Rectal smooth muscle tissue (tissue), 1 donor: ENCODE results near the gene PBRM1.

ENCODE experiments used
- H3K27ac ChIP-seq: one replicate; pipeline ENCODE4 v1.7.0; 2013; ENCODE audit warnings: low read depth, low read length, inconsistent platforms
- H3K27me3 ChIP-seq: one replicate; pipeline ENCODE4 v1.7.0; 2013; ENCODE audit warnings: low read length; ENCODE audit not compliant: control insufficient read depth, insufficient read depth
- H3K36me3 ChIP-seq: one replicate; pipeline ENCODE4 v1.7.0; 2013; ENCODE audit warnings: low read length; ENCODE audit not compliant: control insufficient read depth, insufficient read depth
- H3K4me1 ChIP-seq: one replicate; pipeline ENCODE4 v1.7.0; 2013; ENCODE audit warnings: low read length; ENCODE audit not compliant: control insufficient read depth, insufficient read depth
- H3K4me3 ChIP-seq: one replicate; pipeline ENCODE4 v1.7.0; 2013; ENCODE audit warnings: low read length
- H3K9ac ChIP-seq: one replicate; pipeline ENCODE4 v1.7.0; 2013; ENCODE audit warnings: low read length

The PBRM1 gene

DNA sequence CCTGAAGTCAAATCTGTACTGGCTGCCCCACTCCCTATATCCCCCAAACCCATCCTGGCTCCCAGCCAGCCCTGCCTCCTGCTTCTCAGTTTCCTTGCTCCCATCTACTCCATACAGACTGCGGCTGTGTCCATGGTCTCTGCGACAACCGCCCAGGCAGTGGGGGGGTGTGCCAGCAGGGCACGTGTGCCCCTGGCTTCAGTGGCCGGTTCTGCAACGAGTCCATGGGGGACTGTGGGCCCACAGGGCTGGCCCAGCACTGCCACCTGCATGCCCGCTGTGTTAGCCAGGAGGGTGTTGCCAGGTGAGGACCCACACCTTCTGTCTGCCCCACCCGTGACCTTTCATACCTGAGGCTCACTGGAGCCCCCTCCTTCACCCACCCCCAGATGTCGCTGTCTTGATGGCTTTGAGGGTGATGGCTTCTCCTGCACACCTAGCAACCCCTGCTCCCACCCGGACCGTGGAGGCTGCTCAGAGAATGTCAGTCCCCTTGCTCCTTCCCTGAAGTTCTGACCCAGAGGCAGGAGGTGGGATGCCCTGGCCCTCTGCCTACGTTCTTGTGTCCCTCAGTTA, 175.9 kb downstream of the PBRM1 start:
- H3K27ac ChIP-seq = no peak overlapping the region
- no peaks in the 10 kb centered on the region for H3K36me3 ChIP-seq
- H3K4me3 ChIP-seq = no peak overlapping the region
- no peaks in the 10 kb centered on the region for H3K27me3 ChIP-seq
- no peaks in the 10 kb centered on the region for H3K4me1 ChIP-seq
- no peak overlapping the region for H3K9ac ChIP-seq

DNA sequence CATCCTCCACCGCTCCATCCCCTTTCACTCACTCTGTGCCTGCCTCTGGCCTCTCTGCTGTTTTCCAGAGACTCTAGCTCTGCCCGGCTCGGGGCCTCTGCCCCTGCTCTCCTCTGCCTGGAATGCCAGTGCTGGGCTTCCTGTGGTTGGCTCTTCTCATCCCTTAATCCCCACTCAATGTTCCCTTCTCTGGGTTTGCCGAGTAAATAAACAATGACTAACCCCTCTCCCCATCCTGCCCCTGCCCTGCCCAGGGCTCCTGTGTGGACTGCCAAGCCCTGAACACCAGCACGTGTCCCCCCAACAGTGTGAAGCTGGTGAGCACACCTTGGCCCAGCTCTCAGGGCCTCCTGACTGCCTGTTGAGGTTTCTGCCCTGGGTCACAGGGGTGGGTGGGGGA, 178.4 kb downstream of the PBRM1 start:
- Histone ChIP-seq H3K36me3 (no peaks in the 10 kb centered on the region), H3K27me3 (no peaks in the 10 kb centered on the region), H3K27ac (no peak overlapping the region)

DNA sequence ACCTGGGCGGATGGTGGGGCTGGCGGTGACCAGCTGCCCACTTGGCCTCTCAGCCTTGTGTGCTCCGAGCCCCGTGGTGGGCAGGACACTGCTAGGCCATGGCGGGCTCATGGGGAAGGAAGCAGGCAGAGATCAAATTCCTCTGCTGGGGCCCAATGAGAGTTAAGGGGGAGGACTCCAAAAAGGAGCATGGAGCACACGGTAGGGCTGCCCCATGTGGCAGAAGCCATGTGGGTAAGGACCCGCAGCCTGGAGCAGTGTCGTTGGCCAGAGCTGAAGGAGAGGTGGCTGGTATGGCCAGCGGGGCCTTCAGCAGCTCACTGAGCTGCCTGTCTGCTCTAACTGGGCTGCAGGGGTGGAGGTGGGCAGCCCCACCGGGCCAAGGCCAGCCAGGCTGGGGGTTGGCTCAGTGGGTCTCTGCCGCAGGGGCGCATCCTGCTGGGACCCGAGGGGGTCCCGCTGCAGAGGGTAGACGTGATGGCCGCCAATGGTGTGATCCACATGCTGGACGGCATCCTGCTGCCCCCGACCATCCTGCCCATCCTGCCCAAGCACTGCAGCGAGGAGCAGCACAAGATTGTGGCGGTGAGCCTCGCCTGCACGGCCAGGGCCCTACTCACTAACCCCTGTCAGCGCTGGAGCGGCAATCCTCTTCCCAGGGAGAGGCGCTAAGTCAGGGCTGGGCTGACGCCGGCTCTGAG, 179.3 kb downstream of the PBRM1 start:
- Histone ChIP-seq H3K4me1 (no peaks in the 10 kb centered on the region), H3K4me3 (no peak overlapping the region), H3K9ac (no peak overlapping the region), H3K27ac (no peak overlapping the region), H3K36me3 (no peaks in the 10 kb centered on the region), H3K27me3 (no peaks in the 10 kb centered on the region)

More for the DNA sequence above, 178.4 kb downstream of the PBRM1 start:
- Histone ChIP-seq H3K4me3 (no peak overlapping the region), H3K9ac (no peak overlapping the region), H3K4me1 (no peaks in the 10 kb centered on the region)

DNA sequence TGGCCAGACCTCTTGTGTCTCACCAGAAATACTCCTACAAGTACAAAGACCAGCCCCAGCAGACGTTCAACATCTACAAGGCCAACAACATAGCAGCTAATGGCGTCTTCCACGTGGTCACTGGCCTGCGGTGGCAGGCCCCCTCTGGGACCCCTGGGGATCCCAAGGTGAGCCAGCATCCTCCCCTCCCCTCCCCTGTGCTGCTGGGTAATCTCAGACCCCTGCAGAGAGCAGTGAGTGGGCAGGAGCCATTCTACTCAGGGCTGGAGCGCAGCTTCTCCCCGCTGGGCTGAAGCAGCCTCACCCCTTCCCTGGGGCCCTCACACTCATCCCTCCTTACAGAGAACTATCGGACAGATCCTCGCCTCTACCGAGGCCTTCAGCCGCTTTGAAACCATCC, 180.7 kb downstream of the PBRM1 start:
- H3K9ac ChIP-seq = no peak overlapping the region
- H3K27ac ChIP-seq = no peak overlapping the region
- H3K27me3 ChIP-seq = no peaks in the 10 kb centered on the region
- no peak overlapping the region for H3K4me3 ChIP-seq
- H3K36me3 ChIP-seq = no peaks in the 10 kb centered on the region
- no peaks in the 10 kb centered on the region for H3K4me1 ChIP-seq

DNA sequence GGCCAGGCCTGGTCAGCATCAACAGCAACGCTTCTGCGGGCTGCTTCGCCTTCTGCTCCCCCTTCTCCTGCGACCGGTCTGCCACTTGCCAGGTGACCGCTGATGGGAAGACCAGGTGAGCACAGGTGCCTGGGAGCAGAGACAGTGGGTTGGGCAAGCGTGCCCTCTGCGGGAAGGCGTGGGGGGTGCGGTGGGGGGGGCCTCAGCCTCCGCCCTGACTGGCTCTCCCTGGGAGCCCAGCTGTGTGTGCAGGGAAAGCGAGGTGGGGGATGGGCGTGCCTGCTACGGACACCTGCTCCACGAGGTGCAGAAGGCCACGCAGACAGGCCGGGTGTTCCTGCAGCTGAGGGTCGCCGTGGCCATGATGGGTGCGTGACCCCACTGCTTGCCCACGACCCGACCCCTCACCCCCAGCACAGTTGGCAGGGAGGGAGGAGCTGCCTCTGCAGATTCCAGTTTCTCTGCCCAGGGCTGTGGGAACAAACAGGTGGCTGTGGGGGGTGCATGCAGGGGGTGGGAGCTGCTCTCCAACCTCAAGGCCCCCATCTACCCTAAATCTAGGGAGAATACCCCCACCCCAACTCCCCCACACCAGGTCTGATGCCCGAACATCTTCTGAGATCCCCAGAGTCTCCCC, 181.8 kb downstream of the PBRM1 start:
- no peak overlapping the region for H3K9ac ChIP-seq
- H3K36me3 ChIP-seq = no peaks in the 10 kb centered on the region
- no peak overlapping the region for H3K4me3 ChIP-seq
- H3K4me1 ChIP-seq = no peaks in the 10 kb centered on the region
- no peaks in the 10 kb centered on the region for H3K27me3 ChIP-seq
- no peak overlapping the region for H3K27ac ChIP-seq

DNA sequence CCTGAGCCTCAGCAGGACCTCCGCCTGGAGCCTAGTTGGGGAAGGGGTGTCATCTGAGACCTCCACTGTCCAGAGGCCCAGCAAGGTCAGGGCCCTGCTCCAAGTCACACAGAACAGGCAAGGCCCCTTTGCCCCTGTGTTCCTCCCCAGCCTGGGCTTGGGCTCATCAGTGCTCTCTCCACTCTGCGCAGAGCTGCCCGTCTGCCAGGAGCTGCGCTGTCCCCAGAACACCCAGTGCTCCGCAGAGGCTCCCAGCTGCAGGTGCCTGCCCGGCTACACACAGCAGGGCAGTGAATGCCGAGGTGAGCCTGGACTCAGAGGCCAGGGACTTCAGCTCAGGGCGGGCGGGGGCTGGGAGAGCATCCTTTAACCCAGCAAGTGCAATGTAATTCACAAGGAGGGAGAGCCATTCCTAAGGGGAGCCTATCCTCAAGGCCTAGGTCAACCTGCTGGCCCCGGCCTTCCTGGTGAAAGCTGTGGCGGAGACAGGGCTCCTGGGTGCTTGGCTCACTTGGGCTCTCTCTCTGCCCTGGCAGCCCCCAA, 182.8 kb downstream of the PBRM1 start:
- Histone ChIP-seq H3K27ac (no peak overlapping the region), H3K9ac (no peak overlapping the region), H3K4me3 (no peak overlapping the region), H3K4me1 (no peaks in the 10 kb centered on the region), H3K36me3 (no peaks in the 10 kb centered on the region), H3K27me3 (no peaks in the 10 kb centered on the region)

DNA sequence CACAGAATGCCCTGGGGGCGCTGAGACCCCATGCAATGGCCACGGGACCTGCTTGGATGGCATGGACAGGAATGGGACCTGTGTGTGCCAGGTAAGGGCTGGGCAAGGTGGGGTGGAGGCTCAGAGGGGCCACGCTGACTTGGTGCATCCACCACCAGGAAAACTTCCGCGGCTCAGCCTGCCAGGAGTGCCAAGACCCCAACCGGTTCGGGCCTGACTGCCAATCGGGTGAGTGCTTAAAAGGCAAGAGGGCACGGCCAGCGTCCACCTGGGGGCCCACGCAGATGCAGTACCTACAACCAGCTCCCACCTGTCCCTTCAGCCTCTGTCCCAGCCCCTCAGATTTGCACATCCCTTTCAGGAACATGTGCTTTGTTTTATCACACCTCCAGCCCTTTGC, 183.7 kb downstream of the PBRM1 start:
- Histone ChIP-seq H3K27ac (no peak overlapping the region), H3K4me1 (no peaks in the 10 kb centered on the region), H3K9ac (no peak overlapping the region), H3K36me3 (no peaks in the 10 kb centered on the region), H3K4me3 (no peak overlapping the region), H3K27me3 (no peaks in the 10 kb centered on the region)

DNA sequence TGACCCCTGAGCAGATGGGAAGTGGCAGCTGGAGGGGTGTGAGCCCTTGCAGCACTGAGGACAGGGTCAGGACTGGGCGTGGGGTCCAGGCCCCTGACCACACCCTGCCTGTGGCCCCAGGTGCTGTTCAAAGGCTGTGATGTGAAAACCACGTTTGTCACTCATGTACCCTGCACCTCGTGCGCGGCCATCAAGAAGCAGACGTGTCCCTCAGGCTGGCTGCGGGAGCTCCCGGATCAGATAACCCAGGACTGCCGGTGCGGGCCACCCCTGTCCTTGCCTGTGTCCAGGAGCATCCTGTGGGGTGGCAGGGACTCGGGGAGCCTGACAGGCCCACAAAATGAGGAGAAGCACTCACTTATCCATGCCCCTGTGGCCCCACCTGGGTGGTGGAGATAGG, 184.7 kb downstream of the PBRM1 start:
- Histone ChIP-seq H3K4me3 (no peak overlapping the region), H3K36me3 (no peaks in the 10 kb centered on the region), H3K9ac (no peak overlapping the region), H3K4me1 (no peaks in the 10 kb centered on the region), H3K27ac (no peak overlapping the region), H3K27me3 (no peaks in the 10 kb centered on the region)

DNA sequence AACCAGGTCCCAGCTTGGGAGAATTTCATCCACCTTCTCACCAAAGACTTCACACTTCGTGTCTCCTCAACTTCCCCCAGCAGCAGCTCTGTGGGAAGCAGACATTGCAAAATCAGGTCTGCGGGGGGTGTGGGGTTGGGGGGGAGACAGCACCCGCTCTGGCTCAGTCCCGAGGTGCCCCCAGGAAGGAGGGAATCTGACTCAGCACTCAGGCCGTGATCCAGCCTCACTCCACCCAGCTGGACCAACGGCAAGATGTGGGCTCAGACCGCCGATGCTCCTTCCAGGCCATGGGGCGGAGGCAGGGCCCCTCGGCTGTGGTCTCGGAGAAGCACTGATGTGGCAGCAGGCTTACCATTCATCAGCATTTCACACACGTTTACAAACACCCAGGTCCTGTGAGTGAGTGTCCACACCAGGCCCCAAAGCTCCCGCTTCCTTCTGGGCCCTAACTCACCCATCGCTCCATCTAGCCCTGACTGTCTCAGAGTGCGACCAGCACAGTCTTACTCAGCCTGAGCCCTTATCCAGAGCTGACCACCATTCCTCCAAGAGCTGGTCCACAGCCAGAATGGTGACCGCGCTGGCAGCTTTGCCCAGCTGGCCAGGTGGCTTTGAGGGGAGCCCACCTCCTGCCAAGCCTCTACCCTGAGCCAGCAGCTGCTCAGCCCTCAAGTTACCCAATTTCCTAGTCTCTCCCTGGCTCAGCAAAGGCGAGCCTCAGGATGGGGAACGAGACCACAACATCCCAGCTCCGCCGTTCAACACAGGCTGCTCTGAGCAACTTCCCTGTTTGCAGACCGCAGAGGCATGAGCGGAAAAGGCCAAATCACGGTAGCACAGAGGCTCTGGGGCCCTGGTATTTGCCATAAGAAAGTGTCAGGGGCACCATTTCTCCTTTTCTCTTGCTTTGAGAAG, 187.3 kb downstream of the PBRM1 start:
- no peaks in the 10 kb centered on the region for H3K27me3 ChIP-seq
- no peaks in the 10 kb centered on the region for H3K4me1 ChIP-seq
- no peak overlapping the region for H3K27ac ChIP-seq
- H3K4me3 ChIP-seq = no peak overlapping the region
- no peak overlapping the region for H3K9ac ChIP-seq
- H3K36me3 ChIP-seq = no peaks in the 10 kb centered on the region

DNA sequence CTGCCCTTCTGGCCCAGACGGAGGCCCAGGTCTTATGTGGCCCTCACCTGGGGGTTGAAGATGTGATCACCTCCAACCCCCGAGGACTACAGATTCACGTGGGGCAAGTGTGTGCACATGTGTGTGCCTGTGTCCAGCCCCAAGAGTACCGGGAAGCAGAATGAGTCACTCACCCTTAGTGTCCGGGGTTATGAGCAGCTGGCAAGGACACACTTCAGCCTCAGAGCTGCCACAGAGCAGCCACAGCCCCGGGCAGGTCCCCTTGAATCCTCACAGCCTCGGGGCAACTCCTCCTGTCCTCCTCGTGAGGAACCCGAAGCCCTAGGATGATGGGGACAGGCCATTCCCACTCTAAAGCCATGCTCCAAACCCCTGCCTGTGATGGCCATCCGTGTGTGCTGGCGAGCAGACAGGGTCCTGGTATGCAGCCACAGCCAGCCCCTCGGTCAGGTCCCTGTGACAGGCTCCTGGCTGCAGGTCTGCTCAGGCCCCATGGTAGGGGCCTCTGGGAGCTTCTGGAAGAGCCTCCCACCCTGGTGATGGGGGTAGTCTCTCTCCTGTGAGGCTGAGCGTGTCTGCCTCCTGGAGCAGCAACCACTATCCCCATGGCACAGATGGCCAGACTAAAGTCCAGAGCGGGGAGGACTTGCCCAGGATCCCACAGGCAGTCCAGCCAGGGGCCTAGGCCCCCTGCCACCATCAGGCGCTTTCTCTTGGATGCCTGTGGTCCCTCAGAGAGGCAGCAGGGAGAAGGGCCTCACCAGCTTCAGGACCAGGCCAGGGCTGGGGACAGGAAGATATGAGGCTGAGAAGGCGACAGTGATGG, 189.7 kb downstream of the PBRM1 start:
- H3K27ac ChIP-seq = peak overlapping the region; percentile 55
- no peaks in the 10 kb centered on the region for H3K4me1 ChIP-seq
- peaks cover 15% of the 10 kb centered on the region for H3K36me3 ChIP-seq
- H3K9ac ChIP-seq = peak overlapping the region; percentile 41
- H3K27me3 ChIP-seq = no peaks in the 10 kb centered on the region
- H3K4me3 ChIP-seq = peak overlapping the region; percentile 57
